HepG2 (cell line): ENCODE measurements around the gene TAF5.

Experiments used
- DPF2 ChIP-seq: sonication (generic); formaldehyde crosslinking; IDR thresholded peaks from 2 replicates; pipeline ENCODE4 v1.4.0; 2020; ENCODE audit warnings: mild to moderate bottlenecking, low read depth, missing genetic modification reagents, borderline replicate concordance
- KDM5A ChIP-seq: fragments of 200-600 bp; sonication (generic); IDR thresholded peaks from 2 replicates; pipeline ENCODE4 v1.7.0; 2018; ENCODE audit warnings: antibody characterized with exemption, mild to moderate bottlenecking, low read length, borderline replicate concordance
- SMARCC2 ChIP-seq: fragments of 450-650 bp; IDR thresholded peaks from 2 replicates; pipeline ENCODE4 v1.6.1; 2017; ENCODE audit warnings: antibody characterized with exemption, mild to moderate bottlenecking
- ZBTB20 ChIP-seq: sonication (generic); formaldehyde crosslinking; IDR thresholded peaks from 2 replicates; pipeline ENCODE4 v1.8.1; 2023; ENCODE audit warnings: missing genetic modification reagents, low read depth, mild to moderate bottlenecking, borderline replicate concordance
- ZFX ChIP-seq: sonication (generic); formaldehyde crosslinking; IDR thresholded peaks from 2 replicates; pipeline ENCODE4 v1.4.0; 2020; ENCODE audit warnings: mild to moderate bottlenecking, low read depth, missing genetic modification reagents, moderate library complexity
- ZNF274 ChIP-seq: sonication (generic); formaldehyde crosslinking; IDR thresholded peaks from 2 replicates; pipeline ENCODE4 v1.5.1; 2020; ENCODE audit warnings: mild to moderate bottlenecking, missing genetic modification reagents
- ZNF615 ChIP-seq: sonication (generic); formaldehyde crosslinking; IDR thresholded peaks from 2 replicates; pipeline ENCODE4 v1.5.0; 2020; ENCODE audit warnings: mild to moderate bottlenecking, missing genetic modification reagents, borderline replicate concordance
- TF ChIP-seq, protein P1 (sequence below): sonication (generic); formaldehyde crosslinking; IDR thresholded peaks from 2 replicates; pipeline ENCODE4 v1.4.0; 2020; ENCODE audit warnings: missing genetic modification reagents
- TF ChIP-seq, protein P2 (sequence below): sonication (generic); formaldehyde crosslinking; IDR thresholded peaks from 2 replicates; pipeline ENCODE4 v1.5.0; 2020; ENCODE audit warnings: mild to moderate bottlenecking, missing genetic modification reagents, moderate library complexity
- TF ChIP-seq, protein P3 (sequence below): sonication (generic); formaldehyde crosslinking; IDR thresholded peaks from 2 replicates; pipeline ENCODE4 v1.8.1; 2023; ENCODE audit warnings: mild to moderate bottlenecking, missing genetic modification reagents

DNA sequence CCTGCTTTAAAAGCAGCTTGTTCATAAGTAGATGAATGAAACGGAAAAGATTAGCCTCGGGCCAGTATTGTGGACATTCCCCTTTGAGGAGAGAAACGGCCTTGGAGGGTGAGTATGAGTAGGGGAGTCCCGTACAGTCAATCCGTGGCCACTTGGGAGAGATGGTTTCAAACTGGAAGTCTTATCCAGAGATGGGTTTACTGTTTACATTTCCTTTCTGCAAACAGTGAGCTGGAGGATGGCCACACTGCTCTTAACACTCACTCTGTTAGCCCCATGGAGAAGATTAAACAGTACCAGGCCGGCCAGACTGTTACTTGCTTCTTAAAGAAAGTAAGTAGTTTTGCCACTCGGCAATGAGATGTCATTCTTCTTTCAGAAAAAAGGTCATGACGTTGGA lies 64.1 kb downstream of the TAF5 start:
- TF ChIP-seq, protein P1, sequence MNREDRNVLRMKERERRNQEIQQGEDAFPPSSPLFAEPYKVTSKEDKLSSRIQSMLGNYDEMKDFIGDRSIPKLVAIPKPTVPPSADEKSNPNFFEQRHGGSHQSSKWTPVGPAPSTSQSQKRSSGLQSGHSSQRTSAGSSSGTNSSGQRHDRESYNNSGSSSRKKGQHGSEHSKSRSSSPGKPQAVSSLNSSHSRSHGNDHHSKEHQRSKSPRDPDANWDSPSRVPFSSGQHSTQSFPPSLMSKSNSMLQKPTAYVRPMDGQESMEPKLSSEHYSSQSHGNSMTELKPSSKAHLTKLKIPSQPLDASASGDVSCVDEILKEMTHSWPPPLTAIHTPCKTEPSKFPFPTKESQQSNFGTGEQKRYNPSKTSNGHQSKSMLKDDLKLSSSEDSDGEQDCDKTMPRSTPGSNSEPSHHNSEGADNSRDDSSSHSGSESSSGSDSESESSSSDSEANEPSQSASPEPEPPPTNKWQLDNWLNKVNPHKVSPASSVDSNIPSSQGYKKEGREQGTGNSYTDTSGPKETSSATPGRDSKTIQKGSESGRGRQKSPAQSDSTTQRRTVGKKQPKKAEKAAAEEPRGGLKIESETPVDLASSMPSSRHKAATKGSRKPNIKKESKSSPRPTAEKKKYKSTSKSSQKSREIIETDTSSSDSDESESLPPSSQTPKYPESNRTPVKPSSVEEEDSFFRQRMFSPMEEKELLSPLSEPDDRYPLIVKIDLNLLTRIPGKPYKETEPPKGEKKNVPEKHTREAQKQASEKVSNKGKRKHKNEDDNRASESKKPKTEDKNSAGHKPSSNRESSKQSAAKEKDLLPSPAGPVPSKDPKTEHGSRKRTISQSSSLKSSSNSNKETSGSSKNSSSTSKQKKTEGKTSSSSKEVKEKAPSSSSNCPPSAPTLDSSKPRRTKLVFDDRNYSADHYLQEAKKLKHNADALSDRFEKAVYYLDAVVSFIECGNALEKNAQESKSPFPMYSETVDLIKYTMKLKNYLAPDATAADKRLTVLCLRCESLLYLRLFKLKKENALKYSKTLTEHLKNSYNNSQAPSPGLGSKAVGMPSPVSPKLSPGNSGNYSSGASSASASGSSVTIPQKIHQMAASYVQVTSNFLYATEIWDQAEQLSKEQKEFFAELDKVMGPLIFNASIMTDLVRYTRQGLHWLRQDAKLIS: no peak
- TF ChIP-seq KDM5A: no peak
- TF ChIP-seq SMARCC2: no peak
- TF ChIP-seq, protein P2, sequence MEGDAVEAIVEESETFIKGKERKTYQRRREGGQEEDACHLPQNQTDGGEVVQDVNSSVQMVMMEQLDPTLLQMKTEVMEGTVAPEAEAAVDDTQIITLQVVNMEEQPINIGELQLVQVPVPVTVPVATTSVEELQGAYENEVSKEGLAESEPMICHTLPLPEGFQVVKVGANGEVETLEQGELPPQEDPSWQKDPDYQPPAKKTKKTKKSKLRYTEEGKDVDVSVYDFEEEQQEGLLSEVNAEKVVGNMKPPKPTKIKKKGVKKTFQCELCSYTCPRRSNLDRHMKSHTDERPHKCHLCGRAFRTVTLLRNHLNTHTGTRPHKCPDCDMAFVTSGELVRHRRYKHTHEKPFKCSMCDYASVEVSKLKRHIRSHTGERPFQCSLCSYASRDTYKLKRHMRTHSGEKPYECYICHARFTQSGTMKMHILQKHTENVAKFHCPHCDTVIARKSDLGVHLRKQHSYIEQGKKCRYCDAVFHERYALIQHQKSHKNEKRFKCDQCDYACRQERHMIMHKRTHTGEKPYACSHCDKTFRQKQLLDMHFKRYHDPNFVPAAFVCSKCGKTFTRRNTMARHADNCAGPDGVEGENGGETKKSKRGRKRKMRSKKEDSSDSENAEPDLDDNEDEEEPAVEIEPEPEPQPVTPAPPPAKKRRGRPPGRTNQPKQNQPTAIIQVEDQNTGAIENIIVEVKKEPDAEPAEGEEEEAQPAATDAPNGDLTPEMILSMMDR (CRISPR knock-in tag): no peak
- TF ChIP-seq ZFX (CRISPR knock-in tag): no peak
- no peak for TF ChIP-seq ZBTB20
- no peak for TF ChIP-seq DPF2 (CRISPR knock-in tag)
- TF ChIP-seq, protein P3, sequence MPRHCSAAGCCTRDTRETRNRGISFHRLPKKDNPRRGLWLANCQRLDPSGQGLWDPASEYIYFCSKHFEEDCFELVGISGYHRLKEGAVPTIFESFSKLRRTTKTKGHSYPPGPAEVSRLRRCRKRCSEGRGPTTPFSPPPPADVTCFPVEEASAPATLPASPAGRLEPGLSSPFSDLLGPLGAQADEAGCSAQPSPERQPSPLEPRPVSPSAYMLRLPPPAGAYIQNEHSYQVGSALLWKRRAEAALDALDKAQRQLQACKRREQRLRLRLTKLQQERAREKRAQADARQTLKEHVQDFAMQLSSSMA (CRISPR knock-in tag): no peak
- TF ChIP-seq ZNF274: no peak
- no peak for TF ChIP-seq ZNF615
